Stimulated activated CD8-positive, alpha-beta memory T cell treated with anti-CD3 and anti-CD28 coated beads, Interleukin-12 subunit alpha, Interleukin-12 subunit beta, amount 100 ng/mL, for 24 hours (primary cell): ENCODE measurements around the gene BARHL2.

Experiments
- DNase-seq: peaks from one replicate; pipeline ENCODE4 v3.0.0-alpha.2; 2020; ENCODE audit errors: extremely low read depth

The BARHL2 gene

GRCh38 chr1:90716552-90717355, at the start of gene BARHL2:
Gene BARHL2 (minus strand): TSS chr1:90717302. CDS start chr1:90717195, 107 bp downstream.
- DNase-seq, result no peak

DNA sequence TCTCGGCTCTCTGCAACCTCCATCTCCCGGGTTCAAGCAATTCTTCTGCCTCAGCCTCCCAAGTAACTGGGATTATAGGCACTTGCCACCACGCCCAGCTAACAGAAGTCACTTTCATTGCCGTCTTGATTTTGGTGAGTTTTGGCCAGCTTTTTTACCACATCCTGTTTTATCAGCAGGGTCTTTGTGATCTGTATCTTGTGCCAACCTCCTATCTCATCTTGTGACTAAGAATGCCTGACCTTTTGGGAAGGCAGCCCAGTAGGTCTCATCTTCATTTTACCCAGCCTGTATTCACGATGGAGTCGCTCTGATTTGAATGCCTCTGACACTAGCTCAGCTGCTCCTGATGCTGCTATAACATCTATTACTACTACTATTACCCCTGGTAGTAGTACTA, 46.8 kb upstream of the BARHL2 start:
- DNase-seq, result no peak

DNA sequence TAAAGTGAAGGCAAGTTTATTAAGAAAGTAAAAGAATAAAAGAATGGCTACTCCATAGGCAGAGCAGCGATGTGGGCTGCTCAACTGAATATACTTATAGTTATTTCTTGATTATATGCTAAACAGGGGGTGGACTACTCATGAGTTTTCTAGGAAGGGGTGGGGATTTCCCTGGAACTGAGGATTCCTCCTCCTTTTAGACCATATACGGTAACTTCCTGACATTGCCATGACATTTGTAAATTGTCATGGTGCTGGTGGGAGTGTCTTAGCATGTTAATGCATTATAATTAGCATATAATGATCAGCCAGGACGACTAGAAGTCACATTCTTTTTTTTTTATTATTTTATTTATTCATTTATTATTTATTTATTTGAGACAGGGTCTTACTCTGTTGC, 46.4 kb upstream of the BARHL2 start:
- no peak for DNase-seq

- DNase-seq, result no peak
Measured at GRCh38 chr1:90761781-90762589, 44.9 kb upstream of the BARHL2 start.

- no peak for DNase-seq
Measured at GRCh38 chr1:90761156-90761555, 44.1 kb upstream of the BARHL2 start.

- no peak for DNase-seq
Measured at GRCh38 chr1:90753556-90753955, 36.5 kb upstream of the BARHL2 start.

- no peak for DNase-seq
Measured at GRCh38 chr1:90748668-90749067, 31.6 kb upstream of the BARHL2 start.

DNA sequence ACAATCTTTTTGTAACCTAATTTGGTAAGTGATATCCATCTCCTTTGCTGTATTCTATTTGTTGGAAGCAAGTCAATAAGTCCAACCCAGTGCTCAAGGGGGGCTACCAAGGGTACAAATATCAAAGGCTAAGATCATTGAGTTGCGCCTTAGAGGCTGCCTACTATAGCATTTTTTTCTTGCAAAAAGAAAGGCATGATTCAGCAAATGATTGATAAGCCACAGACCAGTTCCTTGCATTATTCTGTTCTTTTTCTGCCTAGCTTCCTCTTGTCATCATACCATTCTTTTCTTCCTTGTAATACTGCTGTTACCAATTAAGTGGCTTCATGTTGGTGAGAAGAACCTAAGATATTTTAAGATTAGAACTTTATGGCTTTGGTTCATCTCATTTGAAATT, 29.8 kb upstream of the BARHL2 start:
- no peak for DNase-seq

DNA sequence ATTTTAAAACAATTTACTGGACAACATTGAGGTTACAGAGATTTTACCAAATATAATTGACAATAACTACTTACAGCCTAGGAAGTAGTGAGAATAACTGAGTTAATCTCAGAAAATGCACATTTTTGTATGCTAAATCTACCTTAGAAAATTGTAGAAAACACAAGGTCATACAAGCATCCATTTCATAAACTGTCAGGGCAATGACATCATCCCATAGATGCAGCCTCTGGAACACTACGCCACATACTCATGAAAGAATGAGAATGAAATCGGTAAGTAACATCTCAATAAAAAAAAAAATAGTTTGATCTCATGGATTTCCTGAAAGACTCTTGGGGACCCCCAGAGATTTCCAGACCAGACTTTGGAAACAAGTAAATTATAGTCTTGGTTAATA, 28.9 kb upstream of the BARHL2 start:
- DNase-seq, result no peak

- no peak for DNase-seq
Measured at GRCh38 chr1:90732136-90732535, 15.0 kb upstream of the BARHL2 start.

DNA sequence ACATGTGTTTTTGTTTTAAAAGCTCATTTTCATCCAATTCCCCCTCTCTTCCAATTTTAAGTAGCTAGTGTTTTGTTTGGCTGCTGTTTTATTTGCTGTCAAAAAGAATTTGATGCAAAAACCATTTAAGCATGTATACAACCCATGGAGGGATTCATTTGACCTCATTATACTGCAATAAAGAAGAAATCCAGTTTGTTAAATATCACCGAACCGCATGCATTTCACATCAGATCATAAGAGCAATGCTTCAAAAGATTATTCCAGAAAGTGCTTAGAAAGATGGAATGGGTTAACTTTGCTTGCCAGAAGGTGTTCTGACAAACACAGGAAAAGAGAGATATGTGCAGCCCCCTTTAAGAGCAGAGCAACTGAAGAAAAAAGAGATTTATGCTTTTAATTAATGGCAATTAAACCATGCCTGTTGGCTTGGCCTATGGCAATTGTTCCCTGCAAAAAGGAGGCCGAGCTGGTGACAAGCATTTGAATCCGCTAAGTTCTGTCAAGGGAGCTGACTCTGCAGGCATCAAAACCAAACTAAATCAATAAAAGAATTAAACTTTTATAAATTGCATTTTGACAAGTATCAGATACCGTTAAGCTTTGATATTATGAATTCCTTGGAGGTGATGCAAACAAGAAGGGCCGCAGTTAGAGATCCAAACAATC, 14.4 kb upstream of the BARHL2 start:
- DNase-seq, result no peak

DNA sequence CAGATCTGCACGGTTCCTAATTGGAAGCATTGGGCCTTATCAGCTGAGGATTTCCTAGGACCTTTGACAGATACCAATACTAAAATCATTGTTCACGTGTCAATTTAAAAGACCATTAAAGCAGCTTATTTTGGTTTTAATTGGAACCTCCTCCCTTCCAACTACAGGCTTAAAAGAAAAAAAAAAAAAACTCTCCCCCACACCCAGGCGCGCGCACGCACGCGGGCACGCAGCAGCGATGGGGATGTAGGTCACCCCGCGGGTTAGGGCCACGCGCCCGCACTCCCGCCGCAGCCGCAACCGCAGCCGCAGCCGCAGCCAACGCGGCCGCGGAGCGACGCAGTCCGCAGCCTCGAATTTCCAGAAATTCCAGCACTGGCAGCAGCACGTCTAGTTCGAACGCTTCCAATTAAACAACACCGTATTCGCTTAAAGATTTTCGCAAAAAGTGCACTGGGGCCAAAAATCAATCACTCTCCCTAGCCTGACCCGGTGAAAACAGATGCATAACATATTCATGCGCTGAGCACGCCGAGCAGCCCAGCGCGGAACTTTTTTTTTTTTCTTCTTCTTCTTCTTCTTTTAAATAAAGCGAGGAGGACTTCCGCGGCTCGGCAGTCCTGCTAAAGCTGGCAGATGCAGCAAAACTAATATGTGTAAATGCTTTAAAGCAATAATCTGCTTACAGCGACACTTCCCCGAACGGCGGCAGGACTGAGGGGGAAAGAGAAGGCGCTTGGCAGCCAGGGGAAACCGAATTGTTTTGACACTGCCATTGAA, 13.3 kb upstream of the BARHL2 start:
- DNase-seq, result no peak

GRCh38 chr1:90729504-90730242, 12.6 kb upstream of the BARHL2 start:
- DNase-seq, result no peak

- no peak for DNase-seq
Measured at GRCh38 chr1:90728502-90729287, 11.6 kb upstream of the BARHL2 start.

- no peak for DNase-seq
Measured at GRCh38 chr1:90727917-90728501, 10.9 kb upstream of the BARHL2 start.

- no peak for DNase-seq
Measured at GRCh38 chr1:90726986-90727480, 9.9 kb upstream of the BARHL2 start.

- no peak for DNase-seq
Measured at GRCh38 chr1:90726425-90726985, 9.4 kb upstream of the BARHL2 start.

- DNase-seq, result no peak
Measured at GRCh38 chr1:90725657-90726424, 8.7 kb upstream of the BARHL2 start.
